PC-3 (cell line): Measurements from ENCODE around the gene MAD2L1BP.

Source experiments
- CTCF ChIP-seq: fragments of 300-600 bp; sonication (generic); conservative IDR thresholded peaks from 2 replicates; pipeline ENCODE4 v1.5.1; 2017; ENCODE audit warnings: antibody characterized with exemption, low read depth, mild to moderate bottlenecking, low read length
- EZH2 ChIP-seq: fragments of 300-600 bp; sonication (generic); IDR thresholded peaks from one replicate; pipeline ENCODE4 v1.6.1; 2017; ENCODE audit warnings: antibody characterized with exemption, mild to moderate bottlenecking, low read length; ENCODE audit not compliant: unreplicated experiment

GRCh38 chr6:43678341-43678740 lies 42.7 kb downstream of the MAD2L1BP start:
- TF ChIP-seq CTCF, result no peak
- no peak for TF ChIP-seq EZH2
